Effector memory CD8-positive, alpha-beta T cell (primary cell): ENCODE results near the gene ZMIZ1.

Experiments
- ATAC-seq: fragments of 150-1000 bp; cut with Tn5 transposase; replicated peaks from 2 replicates; pipeline ENCODE4 v1.10.0; 2021; ENCODE audit warnings: mild to moderate bottlenecking, moderate library complexity
- DNase-seq, 3 experiments: peaks; one replicate each; pipeline ENCODE4 v3.0.0; 2021
- H3K27ac Mint-ChIP-seq, 2 donors: one replicate each; pipeline ENCODE4 v1.8.0; 2022; ENCODE audit warnings: mild to moderate bottlenecking in 2 of 2, mixed read lengths in 2 of 2, moderate library complexity in 2 of 2
- H3K27me3 Mint-ChIP-seq, 2 donors: one replicate each; pipeline ENCODE4 v1.8.0; 2022; ENCODE audit warnings: mixed read lengths in 2 of 2
- H3K36me3 Mint-ChIP-seq: one replicate; pipeline ENCODE4 v1.8.0; 2022; ENCODE audit warnings: mild to moderate bottlenecking, moderate library complexity, mixed read lengths; ENCODE audit not compliant: insufficient read depth
- H3K4me1 Mint-ChIP-seq, 2 donors: one replicate each; pipeline ENCODE4 v1.8.0; 2022; ENCODE audit warnings: low read depth in 2 of 2, mixed read lengths in 2 of 2
- H3K4me3 Mint-ChIP-seq, 2 donors: one replicate each; pipeline ENCODE4 v1.8.0; 2022; ENCODE audit warnings: mild to moderate bottlenecking in 2 of 2, mixed read lengths in 2 of 2, moderate library complexity in 2 of 2
- H3K9me3 Mint-ChIP-seq, 2 donors: one replicate each; pipeline ENCODE4 v1.8.0; 2022; ENCODE audit warnings: mixed read lengths in 2 of 2

Gene ZMIZ1

GRCh38 chr10:79081353-79082034 is 12.7 kb downstream of the ZMIZ1 start:
- Mint-ChIP-seq H3K4me1 (peaks cover 10 to 34% of the 10 kb centered on the region in 2 donors), H3K4me3 (no peak overlapping the region), H3K27me3 (no peaks in the 10 kb centered on the region), H3K36me3 (peaks cover 4% of the 10 kb centered on the region), H3K9me3 (no peaks in the 10 kb centered on the region), H3K27ac (peak overlapping the region in 1 of 2 donors; percentile 46)
- DNase-seq (no peak), ATAC-seq (no peak)

GRCh38 chr10:79082035-79082373 is 13.2 kb downstream of the ZMIZ1 start:
- H3K4me1 Mint-ChIP-seq, result peaks cover 10 to 35% of the 10 kb centered on the region in 2 donors
- no peak overlapping the region for H3K27ac Mint-ChIP-seq
- peaks cover 4% of the 10 kb centered on the region for H3K36me3 Mint-ChIP-seq
- no peak for ATAC-seq
- H3K9me3 Mint-ChIP-seq, result no peaks in the 10 kb centered on the region
- no peaks in the 10 kb centered on the region for H3K27me3 Mint-ChIP-seq
- no peak overlapping the region for H3K4me3 Mint-ChIP-seq
- no peak for DNase-seq

- Mint-ChIP-seq H3K27me3 (no peaks in the 10 kb centered on the region), H3K4me1 (peaks cover 10 to 40% of the 10 kb centered on the region in 2 donors), H3K4me3 (no peak overlapping the region), H3K36me3 (peaks cover 3% of the 10 kb centered on the region), H3K27ac (no peak overlapping the region), H3K9me3 (no peaks in the 10 kb centered on the region)
- ATAC-seq (no peak), DNase-seq (no peak)
Measured at GRCh38 chr10:79082631-79083596, 14.1 kb downstream of the ZMIZ1 start.

DNA sequence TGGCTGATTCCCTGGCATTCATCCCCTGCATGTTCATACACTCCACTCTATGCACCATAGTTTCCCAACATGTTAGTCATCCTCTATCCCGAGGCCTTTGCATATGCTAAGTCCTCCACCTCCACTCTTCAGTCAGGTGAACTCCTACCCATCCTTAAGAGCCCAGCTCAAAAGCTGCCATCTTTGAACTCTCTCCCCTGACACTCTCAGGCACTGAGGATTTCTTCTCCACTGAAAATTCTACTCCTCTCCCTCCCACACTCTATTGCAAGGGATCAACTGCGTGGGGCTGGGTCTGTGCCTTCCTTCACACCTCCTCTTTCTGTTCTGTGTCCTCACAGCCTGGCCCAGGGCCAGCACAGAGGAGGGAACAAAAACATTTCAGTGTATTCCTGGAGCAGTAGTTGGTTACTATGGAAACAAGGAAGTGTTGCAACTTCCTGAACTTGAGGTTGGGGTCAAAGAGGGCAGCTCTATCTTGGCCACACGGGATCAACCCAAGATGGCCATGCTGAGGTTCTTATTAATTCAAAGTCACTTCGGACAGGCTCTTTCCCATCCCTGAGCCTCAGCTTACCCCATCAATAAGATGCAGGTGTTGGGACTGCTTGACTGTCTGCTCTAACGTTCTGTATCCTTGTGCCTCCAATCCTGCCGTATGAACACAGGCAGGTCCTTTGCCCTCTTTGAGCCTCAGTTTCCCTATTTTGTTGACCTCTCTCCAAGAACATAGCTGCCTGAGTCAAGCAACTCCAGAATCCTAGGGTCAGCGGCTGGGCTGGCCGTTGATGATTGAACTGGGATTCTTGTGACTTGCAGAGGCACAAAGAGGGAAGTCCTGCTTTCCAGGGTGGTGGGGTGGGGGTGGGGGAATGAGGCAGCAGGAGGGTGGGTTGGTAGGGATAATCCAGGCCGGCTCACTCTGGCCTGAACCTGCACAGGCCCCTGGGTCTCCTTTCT is 15.5 kb downstream of the ZMIZ1 start:
- ATAC-seq, result peak; percentile 60
- DNase-seq, result peak in 1 of 3 experiments; percentile 19
- H3K4me3 Mint-ChIP-seq, result no peak overlapping the region
- no peaks in the 10 kb centered on the region for H3K27me3 Mint-ChIP-seq
- H3K4me1 Mint-ChIP-seq, result peaks cover 10 to 41% of the 10 kb centered on the region in 2 donors
- no peaks in the 10 kb centered on the region for H3K9me3 Mint-ChIP-seq
- no peaks in the 10 kb centered on the region for H3K36me3 Mint-ChIP-seq
- H3K27ac Mint-ChIP-seq, result peak overlapping the region in 1 of 2 donors; percentile 49

GRCh38 chr10:79084972-79085597 is 16.3 kb downstream of the ZMIZ1 start:
- Mint-ChIP-seq H3K9me3 (no peaks in the 10 kb centered on the region), H3K4me1 (peaks cover 11 to 44% of the 10 kb centered on the region in 2 donors), H3K27ac (peak overlapping the region in 1 of 2 donors; percentile 49)

GRCh38 chr10:79086822-79087221 is 18.1 kb downstream of the ZMIZ1 start:
- Mint-ChIP-seq H3K4me3 (no peak overlapping the region), H3K36me3 (no peaks in the 10 kb centered on the region), H3K4me1 (peaks cover 19 to 49% of the 10 kb centered on the region in 2 donors), H3K27me3 (no peaks in the 10 kb centered on the region), H3K27ac (no peak overlapping the region), H3K9me3 (no peaks in the 10 kb centered on the region)
- no peak for ATAC-seq
- no peak for DNase-seq

More at GRCh38 chr10:79084972-79085597, 16.3 kb downstream of the ZMIZ1 start:
- peak; percentile 35 for ATAC-seq
- no peaks in the 10 kb centered on the region for H3K27me3 Mint-ChIP-seq
- no peaks in the 10 kb centered on the region for H3K36me3 Mint-ChIP-seq
- DNase-seq, result no peak
- no peak overlapping the region for H3K4me3 Mint-ChIP-seq

DNA sequence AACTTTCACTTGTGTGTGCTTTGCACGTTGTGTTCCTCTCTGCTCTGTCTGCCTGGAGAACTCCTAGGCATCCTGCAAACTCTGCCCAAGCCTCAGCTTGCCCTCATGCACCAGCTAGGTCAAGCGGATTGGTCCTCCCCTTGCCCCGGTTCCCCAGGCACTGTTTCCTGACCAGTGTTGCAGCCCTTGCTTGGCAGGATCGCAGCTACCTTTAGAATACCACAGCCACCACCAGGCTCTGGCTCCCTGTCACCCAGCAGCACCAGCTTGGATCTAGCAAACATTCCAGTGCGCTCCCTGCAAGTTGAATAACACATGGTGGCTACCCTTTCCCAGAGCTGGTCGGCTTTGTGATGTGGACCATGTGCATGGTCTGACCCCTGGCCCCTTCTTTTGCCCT is 19.0 kb downstream of the ZMIZ1 start:
- Mint-ChIP-seq H3K36me3 (no peaks in the 10 kb centered on the region), H3K27me3 (no peaks in the 10 kb centered on the region), H3K4me1 (peaks cover 19 to 47% of the 10 kb centered on the region in 2 donors), H3K4me3 (no peak overlapping the region), H3K9me3 (no peaks in the 10 kb centered on the region), H3K27ac (no peak overlapping the region)
- DNase-seq (no peak), ATAC-seq (no peak)

- Mint-ChIP-seq H3K4me1 (peaks cover 15 to 42% of the 10 kb centered on the region in 2 donors), H3K27ac (no peak overlapping the region), H3K36me3 (no peaks in the 10 kb centered on the region), H3K4me3 (no peak overlapping the region), H3K9me3 (no peaks in the 10 kb centered on the region), H3K27me3 (no peaks in the 10 kb centered on the region)
- DNase-seq, result no peak
- no peak for ATAC-seq
Measured at GRCh38 chr10:79088176-79088575, 19.4 kb downstream of the ZMIZ1 start.

- Mint-ChIP-seq H3K9me3 (no peaks in the 10 kb centered on the region), H3K27ac (no peak overlapping the region), H3K4me3 (no peak overlapping the region), H3K27me3 (no peaks in the 10 kb centered on the region), H3K36me3 (no peaks in the 10 kb centered on the region), H3K4me1 (peaks cover 14 to 37% of the 10 kb centered on the region in 2 donors)
- DNase-seq (no peak), ATAC-seq (no peak)
Measured at GRCh38 chr10:79088613-79089355, 20.0 kb downstream of the ZMIZ1 start.

GRCh38 chr10:79089632-79090031 is 20.9 kb downstream of the ZMIZ1 start:
- ATAC-seq, result no peak
- Mint-ChIP-seq H3K27ac (no peak overlapping the region), H3K27me3 (no peaks in the 10 kb centered on the region), H3K36me3 (no peaks in the 10 kb centered on the region), H3K4me1 (peaks cover 9 to 30% of the 10 kb centered on the region in 2 donors), H3K4me3 (no peak overlapping the region), H3K9me3 (no peaks in the 10 kb centered on the region)
- no peak for DNase-seq

- no peak for ATAC-seq
- Mint-ChIP-seq H3K27me3 (no peaks in the 10 kb centered on the region), H3K9me3 (no peaks in the 10 kb centered on the region), H3K4me3 (no peak overlapping the region), H3K36me3 (no peaks in the 10 kb centered on the region), H3K4me1 (peaks cover 9 to 29% of the 10 kb centered on the region in 2 donors), H3K27ac (no peak overlapping the region)
- no peak for DNase-seq
Measured at GRCh38 chr10:79090134-79090803, 21.5 kb downstream of the ZMIZ1 start.
